GM12878 (cell line): Measurements from ENCODE around the gene ANK2. TPM values are rescaled to one million over a fixed set of nuclear protein-coding genes. Genes with fewer than 3 reads are reported as not detected.

Source experiments
- ATAC-seq: fragments of 200-7000 bp; cut with Tn5 transposase; 3 replicates; pipeline ENCODE4 v1.9.1; 2020; ENCODE audit warnings: mild to moderate bottlenecking, moderate library complexity
- BruUV-seq: library from RNA; stranded (reverse); fragments of 400-500 nt; replicated peaks from 2 replicates; lab custom pipeline; 2021; lab: Mats Ljungman, UMichigan
- CTCF ChIA-PET: fragments of 300-600 bp; sonication (Branson Sonifier 250); formaldehyde crosslinking; extraction: SDS; loops from one replicate; lab custom pipeline; 2021; ENCODE audit warnings: inconsistent platforms; lab: Yijun Ruan, JAX
- POLR2A ChIA-PET: fragments of 350-600 bp; formaldehyde crosslinking; extraction: SDS; loops from one replicate; lab custom pipeline; 2021; ENCODE audit warnings: inconsistent platforms; lab: Charles Lee
- RAD21 ChIA-PET: fragments of 300-600 bp; sonication (Branson Sonifier 250); formaldehyde crosslinking; loops from one replicate; lab custom pipeline; 2023; ENCODE audit warnings: antibody characterized with exemption; ENCODE audit not compliant: unreplicated experiment; lab: Charles Lee
- SMC1A ChIA-PET: fragments of 300-600 bp; sonication (Branson Sonifier 250); formaldehyde crosslinking; loops from one replicate; lab custom pipeline; 2023; ENCODE audit not compliant: unreplicated experiment, uncharacterized antibody; lab: Charles Lee
- DNase-seq: peaks from one replicate; pipeline ENCODE4 v3.0.0-alpha.2; 2011; ENCODE audit warnings: low read depth, low spot score
- FAIRE-seq: peaks from 3 replicates; lab custom pipeline; 2011; peaks lifted over from hg19 to GRCh38; lab: Jason Lieb, UNC
- H2AFZ ChIP-seq: 2 replicates; pipeline ENCODE4 v1.6.0; 2011; ENCODE audit warnings: low read depth, low read length, control low read depth; ENCODE audit not compliant: control insufficient read depth
- H3K27ac ChIP-seq: 2 replicates; pipeline ENCODE4 v1.5.1; 2011; ENCODE audit warnings: control low read depth; ENCODE audit not compliant: control insufficient read depth, insufficient read depth
- H3K27me3 ChIP-seq, 2 experiments: replicated peaks in 1 of 2; 2 replicates each; pipeline versions ENCODE4 v1.6.0 to v1.6.1; 2011; ENCODE audit warnings: low read length in 1 of 2; ENCODE audit not compliant: control insufficient read depth in 2 of 2, insufficient read depth in 2 of 2
- H3K36me3 ChIP-seq, 2 experiments: 2 replicates each; pipeline ENCODE4 v1.5.1; 2011; ENCODE audit warnings: low read length in 1 of 2; ENCODE audit not compliant: control insufficient read depth in 2 of 2, insufficient read depth in 2 of 2
- H3K4me1 ChIP-seq: 2 replicates; pipeline ENCODE4 v1.6.1; 2011; ENCODE audit warnings: mild to moderate bottlenecking, low read length, moderate library complexity, mixed read lengths; ENCODE audit not compliant: control insufficient read depth, insufficient read depth
- H3K4me2 ChIP-seq: 2 replicates; pipeline ENCODE4 v1.6.0; 2011; ENCODE audit warnings: control low read depth; ENCODE audit not compliant: control insufficient read depth, insufficient read depth
- H3K4me3 ChIP-seq: fragments of 200-600 bp; sonication (generic); 2 replicates; pipeline ENCODE4 v1.5.1; 2016
- H3K79me2 ChIP-seq: 2 replicates; pipeline ENCODE4 v1.6.0; 2011; ENCODE audit warnings: low read length; ENCODE audit not compliant: control insufficient read depth, insufficient read depth
- H3K9ac ChIP-seq: 2 replicates; pipeline ENCODE4 v1.8.0; 2011; ENCODE audit warnings: low read length, control low read depth, mixed read lengths; ENCODE audit not compliant: control insufficient read depth, insufficient read depth
- H3K9me3 ChIP-seq: replicated peaks from 3 replicates; pipeline ENCODE4 v1.5.1; 2011; ENCODE audit warnings: mild to moderate bottlenecking, low read length; ENCODE audit not compliant: control insufficient read depth, insufficient read depth
- H4K20me1 ChIP-seq: 2 replicates; pipeline ENCODE4 v1.6.0; 2011; ENCODE audit not compliant: control insufficient read depth, insufficient read depth
- SPI1 ChIP-seq: IDR thresholded peaks from 2 replicates; pipeline ENCODE4 v1.6.1; 2011; ENCODE audit warnings: low read depth, mild to moderate bottlenecking, low read length, moderate library complexity, borderline replicate concordance; ENCODE audit not compliant: insufficient read depth
- WGBS: methylation state at CpG from one replicate; pipeline ENCODE4 v1.1.6; 2016; ENCODE audit warnings: low lambda C conversion rate; ENCODE audit not compliant: insufficient replicate concordance, insufficient coverage; ENCODE audit errors: missing lambda C conversion rate; 5-methylcytosine and 5-hydroxymethylcytosine counted together
- in situ Hi-C: fragments of 300-500 bp; cut with MboI; formaldehyde crosslinking; loops from 9 replicates; pipeline ENCODE4 v1.14.3; 2018; ENCODE audit warnings: mixed read lengths
- intact Hi-C: fragments of 100-400 bp; cut with micrococcal nuclease; formaldehyde crosslinking; loops from one replicate; pipeline ENCODE4 v1.14.2; 2022; ENCODE audit not compliant: unreplicated experiment
- polyA plus RNA-seq, 11 experiments: library from polyadenylated mRNA; depleted of rRNA in 4 of 11; unstranded in 6 of 11; stranded (reverse) in 5 of 11; fragments of >200 nt; fragmentation: Nextera tagmentation in 4 of 11; fragmentation: Illumina TruSeq in 1 of 11; extraction: Ambion mirVana in 4 of 11; extraction: Trizol in 1 of 11; gene quantifications; 1 replicate in 1 of 11; 2 replicates in 10 of 11; pipeline versions ENCODE4 v1.2.1 to v1.2.3, GENCODE V29; 2011 to 2016; ENCODE audit warnings: inconsistent platforms in 2 of 11, missing spikeins in 2 of 11, low read depth in 1 of 11
- total RNA-seq, 4 experiments: library from RNA; depleted of rRNA in 3 of 4; stranded (reverse); fragments of >200 nt in 3 of 4; fragmentation: Illumina TruSeq in 1 of 4; extraction: Trizol in 1 of 4; gene quantifications; 2 replicates each; pipeline versions ENCODE4 v1.2.1 to v1.2.3, GENCODE V29; 2013 to 2021
- TF ChIP-seq, protein P1 (sequence below): fragments of 450-650 bp; IDR thresholded peaks from 2 replicates; pipeline ENCODE4 v1.6.1; 2017; ENCODE audit warnings: mild to moderate bottlenecking, low read depth, inconsistent platforms; ENCODE audit not compliant: poor library complexity, severe bottlenecking
- TF ChIP-seq, protein P2 (sequence below): fragments of 450-650 bp; IDR thresholded peaks from 2 replicates; pipeline ENCODE4 v1.6.1; 2016; ENCODE audit warnings: mild to moderate bottlenecking, moderate library complexity, borderline replicate concordance

The ANK2 gene
- total and polyA plus RNA-seq, 10 of the 15 experiments (the other 5 are each of a cell fraction or from before 2014, with no cell fraction given) = 1.6 to 13.0 (median 4.1) TPM

DNA sequence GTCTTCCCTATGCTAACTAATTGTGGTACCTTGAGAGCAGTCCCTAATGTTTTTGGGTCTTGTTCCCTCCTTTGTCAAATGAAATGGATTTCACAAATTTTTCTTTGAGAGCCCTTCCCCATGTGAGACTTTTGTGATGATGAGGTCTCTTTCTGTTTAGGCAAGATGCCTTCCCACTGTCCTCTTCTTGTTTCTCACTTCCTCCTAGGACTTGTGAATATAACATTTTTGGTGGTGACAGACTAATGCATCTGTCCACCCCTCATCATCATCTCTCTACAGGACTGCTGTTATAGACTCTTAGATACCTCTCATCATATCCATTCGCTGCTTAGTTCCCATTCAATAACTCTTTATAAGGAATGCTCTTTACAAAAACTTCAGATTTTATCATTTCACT, 8.7 kb upstream of the ANK2 start:
- RAD21 ChIA-PET = no interaction called here
- ATAC-seq (peak; percentile 71), FAIRE-seq (no peak)
- SMC1A ChIA-PET = interaction anchor here (1.0 to 1.4 kb wide), 2 partner anchors 9 to 12 kb away, joined by 4 read pairs; no protein-coding TSS in a partner anchor
- Histone ChIP-seq H3K4me2 (no peak overlapping the region), H4K20me1 (no peaks in the 10 kb centered on the region), H2AFZ (no peak overlapping the region), H3K4me1 (peaks cover 6% of the 10 kb centered on the region; the same call in 1 of the 2 replicates), H3K36me3 (no peaks in the 10 kb centered on the region), H3K9me3 (no peaks in the 10 kb centered on the region), H3K9ac (no peak overlapping the region), H3K4me3 (no peak overlapping the region)
- CTCF ChIA-PET = interaction anchor here (2.4 kb wide), 1 partner anchor 12 kb away, joined by 5 read pairs; no protein-coding TSS in a partner anchor
- in situ Hi-C loops = no loop called here
- POLR2A ChIA-PET = interaction anchor here (0.6 kb wide), 1 partner anchor 50 kb away, joined by 3 read pairs; no protein-coding TSS in a partner anchor
- no TSS peak for BruUV-seq
- peak; percentile 74 for TF ChIP-seq SPI1
- TF ChIP-seq, protein P1, sequence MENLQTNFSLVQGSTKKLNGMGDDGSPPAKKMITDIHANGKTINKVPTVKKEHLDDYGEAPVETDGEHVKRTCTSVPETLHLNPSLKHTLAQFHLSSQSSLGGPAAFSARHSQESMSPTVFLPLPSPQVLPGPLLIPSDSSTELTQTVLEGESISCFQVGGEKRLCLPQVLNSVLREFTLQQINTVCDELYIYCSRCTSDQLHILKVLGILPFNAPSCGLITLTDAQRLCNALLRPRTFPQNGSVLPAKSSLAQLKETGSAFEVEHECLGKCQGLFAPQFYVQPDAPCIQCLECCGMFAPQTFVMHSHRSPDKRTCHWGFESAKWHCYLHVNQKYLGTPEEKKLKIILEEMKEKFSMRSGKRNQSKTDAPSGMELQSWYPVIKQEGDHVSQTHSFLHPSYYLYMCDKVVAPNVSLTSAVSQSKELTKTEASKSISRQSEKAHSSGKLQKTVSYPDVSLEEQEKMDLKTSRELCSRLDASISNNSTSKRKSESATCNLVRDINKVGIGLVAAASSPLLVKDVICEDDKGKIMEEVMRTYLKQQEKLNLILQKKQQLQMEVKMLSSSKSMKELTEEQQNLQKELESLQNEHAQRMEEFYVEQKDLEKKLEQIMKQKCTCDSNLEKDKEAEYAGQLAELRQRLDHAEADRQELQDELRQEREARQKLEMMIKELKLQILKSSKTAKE = no peak
- TF ChIP-seq, protein P2, sequence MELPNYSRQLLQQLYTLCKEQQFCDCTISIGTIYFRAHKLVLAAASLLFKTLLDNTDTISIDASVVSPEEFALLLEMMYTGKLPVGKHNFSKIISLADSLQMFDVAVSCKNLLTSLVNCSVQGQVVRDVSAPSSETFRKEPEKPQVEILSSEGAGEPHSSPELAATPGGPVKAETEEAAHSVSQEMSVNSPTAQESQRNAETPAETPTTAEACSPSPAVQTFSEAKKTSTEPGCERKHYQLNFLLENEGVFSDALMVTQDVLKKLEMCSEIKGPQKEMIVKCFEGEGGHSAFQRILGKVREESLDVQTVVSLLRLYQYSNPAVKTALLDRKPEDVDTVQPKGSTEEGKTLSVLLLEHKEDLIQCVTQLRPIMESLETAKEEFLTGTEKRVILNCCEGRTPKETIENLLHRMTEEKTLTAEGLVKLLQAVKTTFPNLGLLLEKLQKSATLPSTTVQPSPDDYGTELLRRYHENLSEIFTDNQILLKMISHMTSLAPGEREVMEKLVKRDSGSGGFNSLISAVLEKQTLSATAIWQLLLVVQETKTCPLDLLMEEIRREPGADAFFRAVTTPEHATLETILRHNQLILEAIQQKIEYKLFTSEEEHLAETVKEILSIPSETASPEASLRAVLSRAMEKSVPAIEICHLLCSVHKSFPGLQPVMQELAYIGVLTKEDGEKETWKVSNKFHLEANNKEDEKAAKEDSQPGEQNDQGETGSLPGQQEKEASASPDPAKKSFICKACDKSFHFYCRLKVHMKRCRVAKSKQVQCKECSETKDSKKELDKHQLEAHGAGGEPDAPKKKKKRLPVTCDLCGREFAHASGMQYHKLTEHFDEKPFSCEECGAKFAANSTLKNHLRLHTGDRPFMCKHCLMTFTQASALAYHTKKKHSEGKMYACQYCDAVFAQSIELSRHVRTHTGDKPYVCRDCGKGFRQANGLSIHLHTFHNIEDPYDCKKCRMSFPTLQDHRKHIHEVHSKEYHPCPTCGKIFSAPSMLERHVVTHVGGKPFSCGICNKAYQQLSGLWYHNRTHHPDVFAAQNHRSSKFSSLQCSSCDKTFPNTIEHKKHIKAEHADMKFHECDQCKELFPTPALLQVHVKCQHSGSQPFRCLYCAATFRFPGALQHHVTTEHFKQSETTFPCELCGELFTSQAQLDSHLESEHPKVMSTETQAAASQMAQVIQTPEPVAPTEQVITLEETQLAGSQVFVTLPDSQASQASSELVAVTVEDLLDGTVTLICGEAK = no peak
- TF ChIP-seq, all 136 proteins: peak for 1
- no peak for DNase-seq
- Histone ChIP-seq H3K27me3 (no peaks in the 10 kb centered on the region), H3K79me2 (no peaks in the 10 kb centered on the region), H3K27ac (no peak overlapping the region)
- intact Hi-C loops = no loop called here
- WGBS = 28% methylated on average over 1 of the region's 1 CpG
